Vagina (tissue), 2 donors: Measurements from ENCODE around the gene PORCN. TPM values are rescaled to one million over a fixed set of nuclear protein-coding genes. Genes with fewer than 3 reads are reported as not detected.

Experiments used
- DNase-seq, 2 donors: peaks; one replicate each; pipeline ENCODE4 v3.0.0-alpha.2; 2017; ENCODE audit errors: extremely low spot score in 2 of 2
- H3K27ac ChIP-seq: fragments of 200-600 bp; sonication (generic); one replicate; pipeline ENCODE4 v1.5.1; 2019
- H3K27me3 ChIP-seq: fragments of 200-600 bp; sonication (generic); one replicate; pipeline ENCODE4 v1.5.1; 2019
- H3K36me3 ChIP-seq, 2 donors: fragments of 200-600 bp; sonication (generic); one replicate each; pipeline ENCODE4 v1.5.1; 2017 to 2019
- H3K4me1 ChIP-seq: fragments of 200-600 bp; sonication (generic); one replicate; pipeline ENCODE4 v1.5.1; 2019
- H3K4me3 ChIP-seq, 2 donors: fragments of 200-600 bp; sonication (generic); 1 replicate in 1 of 2; 2 replicates in 1 of 2; pipeline ENCODE4 v1.5.1; 2016 to 2019
- H3K9me3 ChIP-seq: fragments of 200-600 bp; sonication (generic); one replicate; pipeline ENCODE4 v1.5.1; 2019
- POLR2A ChIP-seq, 2 donors: fragments of 450-650 bp; IDR thresholded peaks; one replicate each; pipeline ENCODE4 v1.6.1; 2017; ENCODE audit warnings: antibody characterized with exemption in 2 of 2, mild to moderate bottlenecking in 2 of 2, moderate library complexity in 2 of 2
- POLR2AphosphoS5 ChIP-seq, 2 donors: sonication (generic); formaldehyde crosslinking; IDR thresholded peaks; one replicate each; pipeline ENCODE4 v1.9.0; 2017; ENCODE audit warnings: antibody characterized with exemption in 2 of 2, mild to moderate bottlenecking in 2 of 2, low read depth in 1 of 2; ENCODE audit not compliant: insufficient read depth in 1 of 2
- intact Hi-C: fragments of 100-400 bp; cut with DNase I; formaldehyde crosslinking; loops from one replicate; pipeline ENCODE4 v1.15.1; 2023
- total RNA-seq: library from RNA; depleted of rRNA; stranded (reverse); fragments of >200 nt; gene quantifications from one replicate; pipeline ENCODE4 v1.2.3, GENCODE V29; 2016
- TF ChIP-seq, protein P1 (sequence below), 3 experiments: fragments of 450-650 bp in 2 of 3; fragments of 200-600 bp in 1 of 3; sonication (generic) in 1 of 3; IDR thresholded peaks; one replicate each; pipeline ENCODE4 v1.5.1; 2017 to 2019; ENCODE audit warnings: antibody characterized with exemption in 3 of 3, mild to moderate bottlenecking in 2 of 3, moderate library complexity in 2 of 3

The PORCN gene
- total RNA-seq, 1 donor from 2014 or later, result 15.7 TPM

- intact Hi-C loops, result no loop called here
- Histone ChIP-seq H3K36me3 (no peaks in the 10 kb centered on the region), H3K4me3 (no peak overlapping the region), H3K27ac (no peak overlapping the region), H3K27me3 (no peaks in the 10 kb centered on the region), H3K4me1 (no peaks in the 10 kb centered on the region), H3K9me3 (no peaks in the 10 kb centered on the region)
- no peak for DNase-seq
- no peak for TF ChIP-seq POLR2AphosphoS5 (IDR thresholded peaks at IDR 0.05; ENCODE audit: insufficient read depth in 1 of 2, low read depth in 1 of 2)
- no peak for TF ChIP-seq POLR2A (IDR thresholded peaks at IDR 0.05)
- TF ChIP-seq, protein P1, sequence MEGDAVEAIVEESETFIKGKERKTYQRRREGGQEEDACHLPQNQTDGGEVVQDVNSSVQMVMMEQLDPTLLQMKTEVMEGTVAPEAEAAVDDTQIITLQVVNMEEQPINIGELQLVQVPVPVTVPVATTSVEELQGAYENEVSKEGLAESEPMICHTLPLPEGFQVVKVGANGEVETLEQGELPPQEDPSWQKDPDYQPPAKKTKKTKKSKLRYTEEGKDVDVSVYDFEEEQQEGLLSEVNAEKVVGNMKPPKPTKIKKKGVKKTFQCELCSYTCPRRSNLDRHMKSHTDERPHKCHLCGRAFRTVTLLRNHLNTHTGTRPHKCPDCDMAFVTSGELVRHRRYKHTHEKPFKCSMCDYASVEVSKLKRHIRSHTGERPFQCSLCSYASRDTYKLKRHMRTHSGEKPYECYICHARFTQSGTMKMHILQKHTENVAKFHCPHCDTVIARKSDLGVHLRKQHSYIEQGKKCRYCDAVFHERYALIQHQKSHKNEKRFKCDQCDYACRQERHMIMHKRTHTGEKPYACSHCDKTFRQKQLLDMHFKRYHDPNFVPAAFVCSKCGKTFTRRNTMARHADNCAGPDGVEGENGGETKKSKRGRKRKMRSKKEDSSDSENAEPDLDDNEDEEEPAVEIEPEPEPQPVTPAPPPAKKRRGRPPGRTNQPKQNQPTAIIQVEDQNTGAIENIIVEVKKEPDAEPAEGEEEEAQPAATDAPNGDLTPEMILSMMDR (IDR thresholded peaks at IDR 0.05), result no peak
Measured at GRCh38 chrX:48492293-48492910, 16.4 kb upstream of the PORCN start.

GRCh38 chrX:48493890-48494364 lies 14.9 kb upstream of the PORCN start:
- H3K36me3 ChIP-seq, result no peaks in the 10 kb centered on the region
- TF ChIP-seq POLR2A (IDR thresholded peaks at IDR 0.05) (no peak), POLR2AphosphoS5 (IDR thresholded peaks at IDR 0.05; ENCODE audit: insufficient read depth in 1 of 2, low read depth in 1 of 2) (no peak)
- TF ChIP-seq, protein P1 (IDR thresholded peaks at IDR 0.05), result no peak
- DNase-seq, result no peak

DNA sequence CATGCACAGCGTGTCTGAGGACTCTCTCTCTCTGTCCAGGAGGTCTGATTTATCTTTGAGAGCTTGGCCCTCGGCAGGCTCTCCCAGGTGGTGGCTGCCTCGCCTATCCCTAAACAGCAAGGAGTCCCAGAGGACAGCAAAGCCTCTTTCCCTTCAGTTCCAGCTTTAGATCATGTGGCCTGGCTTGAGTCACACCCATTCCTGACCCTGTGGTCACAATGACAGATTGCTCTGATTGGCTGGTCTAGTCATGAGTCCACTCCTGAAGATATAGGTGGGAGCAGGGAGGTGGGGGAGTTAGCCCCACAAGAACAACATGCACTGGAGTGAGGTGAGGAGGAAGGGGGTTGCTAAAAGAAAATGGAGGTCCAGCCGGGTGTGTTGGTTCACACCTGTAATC lies 12.1 kb upstream of the PORCN start:
- no peaks in the 10 kb centered on the region for H3K9me3 ChIP-seq
- intact Hi-C loops, result no loop called here
- no peaks in the 10 kb centered on the region for H3K4me1 ChIP-seq
- no peak overlapping the region for H3K27ac ChIP-seq
- TF ChIP-seq POLR2A (IDR thresholded peaks at IDR 0.05) (no peak), POLR2AphosphoS5 (IDR thresholded peaks at IDR 0.05; ENCODE audit: insufficient read depth in 1 of 2, low read depth in 1 of 2) (no peak)
- TF ChIP-seq, protein P1 (IDR thresholded peaks at IDR 0.05), result no peak
- no peaks in the 10 kb centered on the region for H3K36me3 ChIP-seq
- DNase-seq, result no peak
- no peaks in the 10 kb centered on the region for H3K27me3 ChIP-seq
- H3K4me3 ChIP-seq, result no peak overlapping the region

More at GRCh38 chrX:48493890-48494364, 14.9 kb upstream of the PORCN start:
- Histone ChIP-seq H3K9me3 (no peaks in the 10 kb centered on the region), H3K4me3 (no peak overlapping the region), H3K27me3 (no peaks in the 10 kb centered on the region), H3K27ac (no peak overlapping the region), H3K4me1 (no peaks in the 10 kb centered on the region)
- intact Hi-C loops, result no loop called here

- no peaks in the 10 kb centered on the region for H3K4me1 ChIP-seq
- TF ChIP-seq, protein P1 (IDR thresholded peaks at IDR 0.05), result no peak
- TF ChIP-seq POLR2A (IDR thresholded peaks at IDR 0.05) (no peak), POLR2AphosphoS5 (IDR thresholded peaks at IDR 0.05; ENCODE audit: insufficient read depth in 1 of 2, low read depth in 1 of 2) (no peak)
- no peaks in the 10 kb centered on the region for H3K27me3 ChIP-seq
- intact Hi-C loops, result no loop called here
- H3K4me3 ChIP-seq, result no peak overlapping the region
- H3K36me3 ChIP-seq, result no peaks in the 10 kb centered on the region
- no peaks in the 10 kb centered on the region for H3K9me3 ChIP-seq
- no peak overlapping the region for H3K27ac ChIP-seq
- DNase-seq, result no peak
Measured at GRCh38 chrX:48497871-48498270, 10.9 kb upstream of the PORCN start.

- no peaks in the 10 kb centered on the region for H3K4me1 ChIP-seq
- no peak overlapping the region for H3K4me3 ChIP-seq
- H3K27ac ChIP-seq, result no peak overlapping the region
- TF ChIP-seq, protein P1 (IDR thresholded peaks at IDR 0.05), result no peak
- no peak for TF ChIP-seq POLR2A (IDR thresholded peaks at IDR 0.05)
- TF ChIP-seq POLR2AphosphoS5 (IDR thresholded peaks at IDR 0.05; ENCODE audit: insufficient read depth in 1 of 2, low read depth in 1 of 2), result no peak
- DNase-seq, result no peak
- no peaks in the 10 kb centered on the region for H3K27me3 ChIP-seq
- no peaks in the 10 kb centered on the region for H3K36me3 ChIP-seq
- intact Hi-C loops, result no loop called here
- H3K9me3 ChIP-seq, result no peaks in the 10 kb centered on the region
Measured at GRCh38 chrX:48498374-48498809, 10.4 kb upstream of the PORCN start.
